GM18511 (cell line): ENCODE results near the gene CDH12.
"Not testable (repeated sequence)": the region's sequence is repeated elsewhere in the genome, so short reads cannot be mapped to it uniquely, and the experiment has no call there.

ENCODE experiments used
- ATAC-seq: cut with Tn5 transposase; IDR thresholded peaks from one replicate; pipeline ENCODE4 v1.9.1; 2021; ENCODE audit warnings: mild to moderate bottlenecking, moderate library complexity; ENCODE audit not compliant: unreplicated experiment

Gene CDH12

GRCh38 chr5:22577711-22578110 lies 275.4 kb downstream of the CDH12 start:
- ATAC-seq = no peak

GRCh38 chr5:22577006-22577405 lies 276.1 kb downstream of the CDH12 start:
- ATAC-seq = no peak

- ATAC-seq = no peak
Measured at GRCh38 chr5:22572941-22573340, 280.2 kb downstream of the CDH12 start.

GRCh38 chr5:22567983-22568382 lies 285.2 kb downstream of the CDH12 start:
- no peak for ATAC-seq

- no peak for ATAC-seq
Measured at GRCh38 chr5:22560147-22560546, 293.0 kb downstream of the CDH12 start.

- ATAC-seq = no peak
Measured at GRCh38 chr5:22557251-22557650, 295.9 kb downstream of the CDH12 start.

GRCh38 chr5:22554475-22554874 lies 298.7 kb downstream of the CDH12 start:
- no peak for ATAC-seq

- no peak for ATAC-seq
Measured at GRCh38 chr5:22549876-22550671, 303.1 kb downstream of the CDH12 start.

GRCh38 chr5:22542340-22542739 lies 310.8 kb downstream of the CDH12 start:
- ATAC-seq = no peak

- ATAC-seq = no peak
Measured at GRCh38 chr5:22541037-22541436, 312.1 kb downstream of the CDH12 start.

- no peak for ATAC-seq
Measured at GRCh38 chr5:22539762-22540161, 313.4 kb downstream of the CDH12 start.

- ATAC-seq = no peak
Measured at GRCh38 chr5:22531986-22532385, 321.2 kb downstream of the CDH12 start.

GRCh38 chr5:22521521-22521920 lies 331.6 kb downstream of the CDH12 start:
- no peak for ATAC-seq

- not testable (repeated sequence) for ATAC-seq
Measured at GRCh38 chr5:22516497-22516896, 336.6 kb downstream of the CDH12 start.

GRCh38 chr5:22514231-22514630 lies 338.9 kb downstream of the CDH12 start:
- ATAC-seq = no peak

GRCh38 chr5:22505891-22506290 lies 347.3 kb downstream of the CDH12 start:
- ATAC-seq = no peak

GRCh38 chr5:22504411-22504810 lies 348.7 kb downstream of the CDH12 start:
- no peak for ATAC-seq

- ATAC-seq = no peak
Measured at GRCh38 chr5:22500556-22500955, 352.6 kb downstream of the CDH12 start.

- ATAC-seq = no peak
Measured at GRCh38 chr5:22496666-22497065, 356.5 kb downstream of the CDH12 start.

GRCh38 chr5:22495016-22495720 lies 358.0 kb downstream of the CDH12 start:
- no peak for ATAC-seq

GRCh38 chr5:22488427-22488826 lies 364.7 kb downstream of the CDH12 start:
- ATAC-seq = no peak

GRCh38 chr5:22480305-22480704 lies 372.8 kb downstream of the CDH12 start:
- no peak for ATAC-seq
